HCT116 (cell line): ENCODE data around the gene TDRD9.

ENCODE experiments used
- CTCF ChIP-seq, 3 experiments: fragments of 200-600 bp in 1 of 3; sonication (generic) in 1 of 3; IDR thresholded peaks in 2 of 3; conservative IDR thresholded peaks in 1 of 3; 2 replicates each; pipeline ENCODE4 v1.5.1; 2012 to 2017; ENCODE audit warnings: low read depth in 2 of 3, low read length in 2 of 3, antibody characterized with exemption in 1 of 3, borderline replicate concordance in 1 of 3, control low read depth in 1 of 3, mild to moderate bottlenecking in 1 of 3, mixed read lengths in 1 of 3, mixed run types in 1 of 3, moderate library complexity in 1 of 3; ENCODE audit not compliant: insufficient read depth in 1 of 3
- MAX ChIP-seq: IDR thresholded peaks from 2 replicates; pipeline ENCODE4 v1.6.1; 2012
- POLR2A ChIP-seq: IDR thresholded peaks from 2 replicates; pipeline ENCODE4 v1.7.0; 2011; ENCODE audit warnings: borderline replicate concordance; ENCODE audit not compliant: insufficient read depth, insufficient read length; ENCODE audit errors: extremely low read depth
- SRF ChIP-seq: IDR thresholded peaks from 2 replicates; pipeline ENCODE4 v1.6.1; 2012; ENCODE audit warnings: low read depth
- YY1 ChIP-seq: IDR thresholded peaks from 2 replicates; pipeline ENCODE4 v1.6.1; 2011; ENCODE audit warnings: low read length, low read depth, moderate library complexity, mild to moderate bottlenecking; ENCODE audit not compliant: insufficient replicate concordance; ENCODE audit errors: extremely low read depth

DNA sequence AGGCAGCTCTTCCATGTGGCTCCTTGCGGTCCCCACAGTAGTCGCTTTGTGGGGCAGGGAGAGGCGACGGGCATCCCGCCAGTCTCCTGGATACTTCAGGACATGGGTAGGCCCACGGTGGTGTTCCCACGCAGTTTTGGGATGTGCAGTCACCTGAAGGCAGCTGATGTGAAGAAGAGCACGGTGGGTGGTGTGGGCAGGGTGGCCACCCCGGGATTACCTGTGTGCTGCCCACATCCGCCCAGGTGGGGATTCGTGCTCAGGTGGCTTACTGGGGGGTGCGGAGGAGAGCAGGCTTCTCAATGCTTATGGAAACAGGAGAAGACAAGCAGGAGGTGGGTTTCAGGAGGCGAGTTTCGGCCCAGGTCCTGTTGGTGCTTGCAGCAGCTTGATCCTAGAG lies 28.4 kb upstream of the TDRD9 start:
- no peak for TF ChIP-seq SRF
- TF ChIP-seq POLR2A, result no peak
- TF ChIP-seq CTCF (IDR thresholded peaks at IDR 0.05 in 2 of 3, conservative IDR thresholded peaks at IDR 0.05 in 1 of 3; ENCODE audit: borderline replicate concordance in 1 of 3, insufficient read depth in 1 of 3, low read depth in 2 of 3, low read length in 2 of 3), result no peak
- TF ChIP-seq YY1, result no peak
- no peak for TF ChIP-seq MAX
